Stimulated activated CD8-positive, alpha-beta memory T cell treated with anti-CD3 and anti-CD28 coated beads, Interleukin-7, amount 100 ng/mL, for 4 hours (primary cell): ENCODE measurements around the gene YAF2.
"Not testable (repeated sequence)": the region's sequence is repeated elsewhere in the genome, so short reads cannot be mapped to it uniquely, and the experiment has no call there.

ENCODE experiments used
- DNase-seq, 2 donors: peaks; one replicate each; pipeline ENCODE4 v3.0.0-alpha.2; 2020; ENCODE audit warnings: low read depth in 2 of 2

The YAF2 gene

GRCh38 chr12:42196723-42197603, 41.1 kb downstream of the YAF2 start:
- no peak for DNase-seq

- no peak for DNase-seq
Observed at GRCh38 chr12:42192686-42193085, 45.4 kb downstream of the YAF2 start.

DNA sequence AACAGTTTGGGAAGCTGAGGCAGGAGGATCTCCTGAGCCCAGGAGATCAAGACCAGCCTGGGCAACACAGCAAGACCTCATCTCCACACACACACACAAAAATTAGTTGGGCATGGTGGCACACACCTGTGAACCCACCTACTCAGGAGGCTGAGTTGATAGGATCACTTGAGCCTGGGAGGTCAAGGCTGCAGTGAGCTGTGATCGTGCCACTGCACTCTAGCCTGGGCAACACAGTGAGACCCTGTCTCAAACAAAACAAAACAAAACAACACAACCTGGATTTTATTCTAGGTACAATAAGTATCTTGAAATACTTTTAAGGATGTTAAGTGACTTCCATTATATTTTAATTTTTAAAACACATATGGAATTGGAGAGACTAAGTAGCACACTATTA, 45.8 kb downstream of the YAF2 start:
- DNase-seq: no peak

DNA sequence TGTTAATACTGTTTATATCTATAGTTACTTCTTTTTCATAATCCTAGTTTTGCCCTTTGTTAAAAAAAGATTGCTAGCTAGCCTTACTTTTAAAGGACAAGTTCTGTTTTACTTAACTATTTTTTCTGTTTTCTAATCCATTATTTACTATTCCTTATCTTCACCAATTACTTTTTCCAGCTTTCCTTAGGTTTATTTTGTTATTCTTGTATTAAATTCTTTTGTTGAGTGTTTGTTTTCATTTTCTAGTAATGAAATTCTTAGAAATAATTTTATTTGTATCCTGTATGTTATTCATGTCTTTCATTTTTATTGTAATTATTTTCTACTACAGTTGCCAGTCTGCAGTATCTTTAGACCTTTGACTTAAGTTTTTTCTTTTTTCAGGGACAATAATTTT, 47.7 kb downstream of the YAF2 start:
- DNase-seq: no peak

DNA sequence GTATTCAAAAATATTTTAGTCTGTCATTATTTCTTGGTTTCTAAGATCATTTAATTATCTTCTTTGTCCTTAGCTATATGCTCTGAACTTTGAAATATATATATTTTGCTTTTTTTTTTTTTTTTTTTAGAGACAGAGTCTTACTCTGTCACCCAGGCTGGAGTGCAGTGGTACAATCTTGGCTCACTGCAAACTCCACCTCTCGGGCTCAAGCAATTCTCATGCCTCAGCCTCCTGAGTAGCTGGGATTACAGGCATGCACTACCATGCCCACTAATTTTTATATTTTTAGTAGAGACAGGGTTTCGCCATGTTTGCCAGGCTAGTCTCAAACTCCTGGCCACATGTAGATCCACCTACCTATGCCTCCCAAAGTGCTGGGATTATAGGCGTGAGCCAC, 49.8 kb downstream of the YAF2 start:
- not testable (repeated sequence) for DNase-seq

DNA sequence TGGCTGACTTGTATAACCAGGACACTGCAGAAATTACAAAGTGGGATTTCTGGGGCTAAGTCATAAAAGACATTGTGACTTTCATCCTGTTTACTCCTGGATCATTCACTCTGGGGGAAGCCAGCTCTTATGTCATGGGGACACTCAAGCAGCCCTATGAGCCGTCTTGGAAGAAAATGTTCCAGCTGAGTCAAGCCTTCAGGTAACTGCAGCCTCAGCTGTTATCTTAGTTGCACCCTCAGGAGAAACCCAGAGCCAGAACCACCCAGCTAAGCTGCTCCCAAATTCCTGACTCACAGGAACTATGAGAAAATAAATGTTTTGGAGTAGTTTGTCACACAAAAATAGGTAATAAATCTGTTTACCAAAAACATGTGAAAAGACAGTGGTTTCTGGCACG, 50.2 kb downstream of the YAF2 start:
- no peak for DNase-seq

DNA sequence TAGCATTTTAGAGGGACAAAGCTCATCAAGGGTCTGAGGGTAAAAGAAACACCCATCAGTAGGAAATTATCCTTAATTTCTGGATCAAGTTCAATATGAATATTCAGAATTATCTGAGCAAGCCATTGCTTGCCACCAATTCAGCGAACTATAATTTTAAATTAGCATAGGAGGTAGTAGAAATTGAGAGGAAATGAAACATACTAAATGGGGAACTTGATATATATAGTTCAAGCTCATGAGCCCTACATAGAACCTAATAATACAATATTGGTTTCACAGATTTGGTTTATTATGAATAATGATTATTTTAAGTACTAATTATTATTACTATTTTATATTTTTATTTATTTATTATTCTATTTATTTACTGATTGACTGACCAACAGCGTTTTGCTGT, 51.3 kb downstream of the YAF2 start:
- DNase-seq: no peak

DNA sequence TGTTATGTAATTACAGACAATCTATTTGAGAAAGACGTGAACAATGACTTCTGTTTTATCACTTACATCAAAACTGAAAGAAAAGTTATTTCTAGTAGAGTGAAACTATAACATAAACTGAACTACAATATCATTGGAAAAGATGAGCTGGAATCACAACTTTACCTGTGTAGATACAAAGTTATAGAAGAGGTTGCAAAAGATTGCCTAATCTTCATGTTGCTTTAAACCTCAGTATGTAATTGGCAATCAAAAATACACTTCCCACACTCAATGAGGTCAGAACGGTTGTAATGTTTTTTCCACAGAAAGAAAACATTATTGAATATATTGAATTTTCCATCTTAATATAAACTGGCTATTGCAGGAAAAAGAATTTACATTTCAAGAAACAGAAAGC, 55.7 kb downstream of the YAF2 start:
- no peak for DNase-seq

- DNase-seq: no peak
Observed at GRCh38 chr12:42180990-42181596, 57.0 kb downstream of the YAF2 start.

GRCh38 chr12:42178101-42178500, 59.9 kb downstream of the YAF2 start:
- DNase-seq: no peak

GRCh38 chr12:42174978-42175377, 63.1 kb downstream of the YAF2 start:
- DNase-seq: no peak

GRCh38 chr12:42173961-42174521, 64.0 kb downstream of the YAF2 start:
- DNase-seq: no peak

DNA sequence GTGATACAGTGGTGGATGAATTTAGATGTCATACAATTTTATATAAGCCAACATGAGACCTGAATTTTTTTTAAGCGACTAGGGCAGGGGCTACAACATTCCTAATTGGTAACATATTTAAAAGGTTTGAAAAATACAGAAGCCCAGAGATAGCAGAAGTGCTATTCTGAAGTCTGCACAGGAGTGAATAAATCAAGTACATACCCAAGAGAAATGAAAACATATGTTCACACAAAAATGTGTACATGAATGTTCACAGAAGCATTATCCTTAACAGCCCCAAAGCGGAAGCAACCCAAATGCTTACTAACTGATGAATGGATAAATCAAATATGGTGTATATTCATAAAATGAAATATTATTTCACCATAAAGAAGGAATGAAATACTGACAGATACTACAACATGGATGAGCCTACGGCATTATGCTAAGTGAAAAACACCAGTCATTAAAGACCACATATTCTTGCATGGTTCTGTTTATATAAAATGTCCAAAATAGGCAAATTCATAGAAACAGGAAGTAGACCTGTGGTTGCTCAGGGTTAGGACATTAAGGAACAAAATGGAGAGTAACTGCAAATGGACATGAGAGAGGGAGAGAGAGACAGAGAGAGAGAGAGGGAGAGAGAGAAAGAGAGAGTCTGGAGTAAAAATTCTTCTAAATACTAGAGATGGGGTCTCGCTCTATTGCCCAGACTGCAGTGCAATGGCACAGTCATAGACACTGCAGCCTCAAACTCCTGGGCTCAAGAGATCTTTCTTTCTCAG, 65.4 kb downstream of the YAF2 start:
- DNase-seq: no peak

GRCh38 chr12:42167711-42168110, 70.3 kb downstream of the YAF2 start:
- no peak for DNase-seq

GRCh38 chr12:42166501-42166900, 71.5 kb downstream of the YAF2 start:
- DNase-seq: no peak

GRCh38 chr12:42163913-42164312, 74.1 kb downstream of the YAF2 start:
- DNase-seq: no peak

DNA sequence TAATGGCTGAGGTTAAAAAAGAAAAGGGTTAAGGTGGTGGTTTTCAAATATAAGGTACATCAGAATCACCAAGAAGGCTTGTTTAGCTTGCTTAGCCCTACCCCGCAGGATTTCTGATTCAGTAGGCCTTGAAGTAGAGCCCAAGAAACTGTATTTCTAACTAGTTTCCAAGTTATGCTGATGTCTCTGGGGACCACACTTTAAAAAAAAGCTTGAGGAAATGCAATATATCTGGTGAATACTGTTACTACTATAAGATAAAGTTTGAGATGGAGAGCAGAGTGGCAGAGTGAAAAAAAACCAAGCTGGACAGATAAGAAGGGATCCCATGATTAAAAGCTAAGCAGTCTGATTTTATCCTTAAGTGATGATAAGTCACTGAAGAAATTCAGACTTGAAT, 75.1 kb downstream of the YAF2 start:
- DNase-seq: no peak

DNA sequence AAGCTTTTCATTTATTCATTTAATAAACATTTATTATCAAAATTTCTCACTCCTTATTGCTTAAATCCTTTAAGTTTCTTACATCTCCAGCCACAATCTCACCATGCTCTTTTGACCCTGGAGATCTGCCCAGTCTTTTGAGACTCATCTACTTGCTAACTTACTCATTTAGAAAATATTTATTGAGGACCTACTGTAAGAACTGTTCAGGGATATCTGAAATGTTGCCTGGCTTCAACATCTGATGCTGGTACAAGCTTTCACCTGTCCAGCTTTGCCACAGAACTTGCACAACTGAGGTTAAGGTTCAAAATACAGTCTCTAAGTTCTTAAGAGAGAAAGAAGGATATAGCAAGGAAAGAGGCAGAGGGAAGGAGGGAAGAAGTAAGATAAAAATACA, 75.9 kb downstream of the YAF2 start:
- no peak for DNase-seq

GRCh38 chr12:42161529-42161928, 76.5 kb downstream of the YAF2 start:
- DNase-seq: no peak

GRCh38 chr12:42156232-42156631, 81.8 kb downstream of the YAF2 start:
- DNase-seq: no peak

DNA sequence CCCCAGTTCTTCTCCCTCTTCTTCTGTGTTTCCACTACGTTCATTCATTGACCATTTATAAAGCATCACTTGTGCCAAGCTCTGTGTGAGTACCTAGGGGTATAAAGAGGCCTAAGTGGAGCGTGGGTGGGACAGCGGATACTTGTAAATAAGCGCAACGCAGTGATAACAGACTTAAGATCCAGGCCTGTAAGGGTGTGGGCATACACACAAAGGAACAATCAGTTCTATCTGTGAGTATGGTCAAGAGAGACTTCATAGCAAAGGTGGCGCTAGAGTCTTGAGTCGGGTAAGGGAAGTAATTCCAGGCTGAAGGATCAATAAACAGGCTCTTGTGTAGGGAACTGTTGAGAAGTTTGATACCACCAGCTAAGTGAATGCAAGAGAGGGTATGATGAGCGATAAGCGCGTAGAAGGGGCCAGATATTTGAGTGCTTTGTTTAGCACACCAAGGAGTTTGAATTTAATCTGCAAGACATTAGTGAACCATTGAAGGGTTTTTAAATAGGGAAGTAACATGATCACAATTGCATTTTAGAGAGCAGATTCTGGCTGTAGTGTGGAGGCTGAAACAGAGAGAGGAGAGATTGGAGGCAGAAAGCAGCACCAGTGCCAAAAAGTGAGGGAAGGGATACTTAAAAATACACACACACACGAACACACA, 92.4 kb downstream of the YAF2 start:
- no peak for DNase-seq

- DNase-seq: no peak
Observed at GRCh38 chr12:42145197-42145549, 92.9 kb downstream of the YAF2 start.
